GM12864 (cell line): ENCODE data around the gene STPG4.

Source experiments
- DNase-seq: peaks from one replicate; pipeline ENCODE4 v3.0.0-alpha.2; 2011; ENCODE audit warnings: low read depth
- H3K4me3 ChIP-seq: 2 replicates; pipeline ENCODE4 v1.5.1; 2011; ENCODE audit warnings: mild to moderate bottlenecking, low read depth, low read length, control low read depth
- TF ChIP-seq, protein P1 (sequence below): IDR thresholded peaks from 2 replicates; pipeline ENCODE4 v1.5.1; 2011; ENCODE audit warnings: low read depth, mild to moderate bottlenecking, moderate library complexity, low read length, control low read depth, inconsistent platforms; ENCODE audit errors: missing control alignments

STPG4 gene

DNA sequence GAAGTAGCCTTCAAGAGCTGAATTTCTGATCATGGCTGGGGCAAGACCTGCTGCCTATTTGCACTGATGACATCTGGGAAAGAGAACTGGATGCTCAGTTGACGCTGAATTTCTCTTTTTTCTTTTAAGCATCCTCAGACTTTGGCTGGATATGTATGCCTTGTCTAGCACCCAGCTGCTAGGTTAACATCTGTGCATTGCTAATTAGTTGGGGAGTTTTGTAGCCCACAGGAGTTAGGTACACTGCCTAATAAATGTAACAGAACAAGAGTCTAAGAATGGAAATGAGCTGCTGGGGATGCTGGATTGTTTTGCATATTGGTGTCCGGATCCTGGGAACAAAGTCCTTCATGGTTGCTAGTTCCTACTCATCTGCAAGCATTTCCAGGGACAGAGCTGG lies 40.9 kb upstream of the STPG4 start:
- TF ChIP-seq, protein P1, sequence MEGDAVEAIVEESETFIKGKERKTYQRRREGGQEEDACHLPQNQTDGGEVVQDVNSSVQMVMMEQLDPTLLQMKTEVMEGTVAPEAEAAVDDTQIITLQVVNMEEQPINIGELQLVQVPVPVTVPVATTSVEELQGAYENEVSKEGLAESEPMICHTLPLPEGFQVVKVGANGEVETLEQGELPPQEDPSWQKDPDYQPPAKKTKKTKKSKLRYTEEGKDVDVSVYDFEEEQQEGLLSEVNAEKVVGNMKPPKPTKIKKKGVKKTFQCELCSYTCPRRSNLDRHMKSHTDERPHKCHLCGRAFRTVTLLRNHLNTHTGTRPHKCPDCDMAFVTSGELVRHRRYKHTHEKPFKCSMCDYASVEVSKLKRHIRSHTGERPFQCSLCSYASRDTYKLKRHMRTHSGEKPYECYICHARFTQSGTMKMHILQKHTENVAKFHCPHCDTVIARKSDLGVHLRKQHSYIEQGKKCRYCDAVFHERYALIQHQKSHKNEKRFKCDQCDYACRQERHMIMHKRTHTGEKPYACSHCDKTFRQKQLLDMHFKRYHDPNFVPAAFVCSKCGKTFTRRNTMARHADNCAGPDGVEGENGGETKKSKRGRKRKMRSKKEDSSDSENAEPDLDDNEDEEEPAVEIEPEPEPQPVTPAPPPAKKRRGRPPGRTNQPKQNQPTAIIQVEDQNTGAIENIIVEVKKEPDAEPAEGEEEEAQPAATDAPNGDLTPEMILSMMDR = no peak
- no peak for DNase-seq

DNA sequence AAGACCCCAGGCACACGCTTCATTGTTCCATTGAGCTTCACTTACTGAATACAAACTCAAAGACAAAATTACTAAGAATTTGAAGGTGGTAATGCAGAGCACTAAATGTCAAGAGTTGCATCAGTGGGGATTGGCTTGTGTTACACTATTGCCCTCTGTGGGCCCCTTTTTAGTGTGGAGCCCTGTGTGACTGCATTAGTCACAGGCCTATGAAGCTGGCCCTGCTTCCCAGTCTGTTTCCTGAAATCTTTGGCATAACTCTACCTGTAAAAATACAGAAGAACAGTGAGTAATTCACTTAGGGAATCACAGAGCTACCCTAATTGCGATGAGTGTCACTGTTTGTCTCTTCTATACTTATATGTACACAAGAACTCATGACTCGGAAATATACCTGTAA lies 40.0 kb upstream of the STPG4 start:
- no peak overlapping the region for H3K4me3 ChIP-seq
- TF ChIP-seq, protein P1 = no peak
- no peak for DNase-seq

More for the DNA sequence above, 40.9 kb upstream of the STPG4 start:
- H3K4me3 ChIP-seq = no peak overlapping the region

DNA sequence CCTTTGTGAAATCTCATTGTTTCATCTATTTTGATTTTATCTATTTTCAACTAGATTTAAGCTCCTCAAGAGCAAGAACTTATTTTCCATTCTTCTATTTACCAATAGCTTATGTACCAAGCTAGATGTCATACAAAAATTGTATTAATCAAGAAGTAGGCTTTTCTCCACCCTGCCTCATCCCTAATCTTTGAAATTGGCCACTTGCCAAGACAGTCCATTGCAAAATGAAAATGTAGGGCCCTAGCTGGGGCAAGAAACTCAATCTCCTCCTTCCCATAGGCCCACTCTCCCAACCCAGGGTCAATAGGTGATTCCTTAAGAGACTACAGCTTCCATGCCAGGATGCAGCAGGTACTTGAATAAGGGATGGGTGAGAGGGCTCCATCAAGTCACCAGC lies 39.3 kb upstream of the STPG4 start:
- H3K4me3 ChIP-seq = no peak overlapping the region
- TF ChIP-seq, protein P1 = no peak
- no peak for DNase-seq

DNA sequence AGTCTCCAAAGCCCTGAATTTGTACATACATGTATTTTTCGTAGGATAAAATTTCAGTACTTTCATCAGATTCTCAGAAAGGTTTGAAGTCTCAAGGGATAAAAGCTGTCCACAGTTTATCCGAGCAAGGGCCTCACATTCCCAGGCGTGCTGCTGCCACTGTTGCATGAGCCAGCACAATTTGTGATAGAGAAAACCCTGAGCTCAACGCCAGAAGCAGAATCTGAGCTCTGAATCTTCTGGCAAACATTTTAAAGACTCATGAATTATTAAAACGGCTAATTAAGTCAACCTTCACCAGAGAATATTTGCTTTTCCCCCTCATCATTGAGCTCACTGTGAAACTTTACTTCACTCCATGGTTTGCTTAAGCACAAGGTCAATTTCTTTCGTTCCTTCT lies 38.5 kb upstream of the STPG4 start:
- TF ChIP-seq, protein P1 = no peak
- no peak overlapping the region for H3K4me3 ChIP-seq
- no peak for DNase-seq

DNA sequence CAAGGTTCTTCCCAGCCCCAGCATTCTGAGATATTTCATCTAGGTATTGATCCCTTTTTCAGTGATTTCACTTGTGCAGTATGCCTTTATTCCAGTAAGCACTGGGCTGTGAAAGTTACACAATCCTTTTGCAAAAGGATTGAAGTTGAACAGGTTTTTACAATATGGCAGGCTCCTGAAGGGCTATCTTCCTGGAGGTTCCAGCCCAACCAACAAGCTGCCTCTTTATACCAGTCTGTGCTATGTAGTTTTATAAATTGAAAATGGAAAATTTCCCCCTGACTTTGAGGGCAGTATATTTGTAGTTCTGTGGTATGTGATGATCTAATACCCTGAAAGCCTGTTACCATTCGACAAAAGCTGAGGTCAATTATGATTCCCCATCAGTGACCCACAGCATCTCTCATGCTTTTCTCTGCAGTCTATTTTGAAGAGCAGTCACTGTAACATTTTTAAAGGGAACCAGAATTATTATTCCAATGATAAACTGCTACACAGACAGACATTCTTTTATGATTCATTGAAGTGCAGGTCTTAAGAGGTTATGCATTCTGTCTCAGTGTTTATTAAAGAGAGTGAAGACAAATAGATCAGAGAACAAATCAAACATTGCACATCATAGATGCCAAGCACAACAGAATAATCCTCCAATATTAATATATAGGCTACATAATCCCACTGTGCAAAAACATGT lies 35.2 kb upstream of the STPG4 start:
- H3K4me3 ChIP-seq = no peak overlapping the region
- TF ChIP-seq, protein P1 = no peak
- no peak for DNase-seq

DNA sequence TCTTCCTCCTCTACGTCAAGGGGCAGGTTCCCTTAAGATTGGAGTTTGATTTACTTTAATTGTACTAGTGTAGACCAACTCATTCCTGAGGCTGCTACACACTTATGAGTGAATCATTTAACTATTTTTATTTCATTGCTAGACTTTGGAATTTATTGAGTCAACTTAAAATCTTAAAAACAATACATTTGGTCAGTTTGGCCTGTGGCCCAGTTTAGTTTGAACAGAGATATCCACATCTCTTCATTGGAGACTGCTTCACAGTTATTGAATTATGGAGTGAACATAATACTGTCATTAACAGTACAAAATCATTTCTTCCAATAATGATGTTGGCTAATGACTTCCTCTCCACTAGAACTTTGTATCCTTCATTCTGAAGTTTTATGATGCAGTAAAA lies 34.5 kb upstream of the STPG4 start:
- DNase-seq = no peak
- TF ChIP-seq, protein P1 = no peak
- H3K4me3 ChIP-seq = no peak overlapping the region

DNA sequence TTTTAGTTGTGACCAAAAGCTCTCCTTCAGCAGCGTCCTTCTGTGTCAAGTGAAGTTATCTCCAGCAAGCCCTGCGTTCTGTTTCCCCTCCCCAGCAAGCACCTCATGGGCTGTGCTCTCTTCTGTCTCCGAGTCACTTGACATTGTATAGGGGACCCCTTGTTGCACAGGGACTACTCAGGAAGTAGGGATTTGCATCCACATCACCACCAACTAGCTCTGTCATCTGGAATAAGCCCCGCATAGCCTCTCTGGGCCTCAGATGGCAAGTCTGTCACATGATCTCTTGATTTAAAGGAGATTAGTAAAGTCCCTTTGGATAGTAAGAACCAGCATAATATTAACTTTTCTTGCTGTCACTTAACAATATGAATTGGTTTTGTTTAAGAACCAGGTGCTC lies 32.0 kb upstream of the STPG4 start:
- H3K4me3 ChIP-seq = no peak overlapping the region
- TF ChIP-seq, protein P1 = no peak
- no peak for DNase-seq
